Measurements from ENCODE around the gene TNFAIP8L3.

The TNFAIP8L3 gene

GRCh38 chr15:51025454-51025846 lies 69.3 kb downstream of the TNFAIP8L3 start:
- Histone ChIP-seq H3K36me3 (ENCODE audit: insufficient read depth, low read length) (no peaks in the 10 kb centered on the region), H3K27me3 (ENCODE audit: insufficient read depth, low read length) (no peaks in the 10 kb centered on the region), H3K4me3 (ENCODE audit: low read length) (no peak overlapping the region), H3K9me3 (ENCODE audit: insufficient read depth, low read depth, low read length) (peaks cover 2% of the 10 kb centered on the region; the same call in 1 of the 2 replicates), H3K27ac (ENCODE audit: low read depth, low read length) (no peak overlapping the region), H3K4me1 (ENCODE audit: insufficient read depth, low read length) (no peaks in the 10 kb centered on the region), H3K9ac (ENCODE audit: low read depth, low read length) (no peak overlapping the region)
- 90% methylated on average over 3 of the region's 3 CpGs for WGBS

DNA sequence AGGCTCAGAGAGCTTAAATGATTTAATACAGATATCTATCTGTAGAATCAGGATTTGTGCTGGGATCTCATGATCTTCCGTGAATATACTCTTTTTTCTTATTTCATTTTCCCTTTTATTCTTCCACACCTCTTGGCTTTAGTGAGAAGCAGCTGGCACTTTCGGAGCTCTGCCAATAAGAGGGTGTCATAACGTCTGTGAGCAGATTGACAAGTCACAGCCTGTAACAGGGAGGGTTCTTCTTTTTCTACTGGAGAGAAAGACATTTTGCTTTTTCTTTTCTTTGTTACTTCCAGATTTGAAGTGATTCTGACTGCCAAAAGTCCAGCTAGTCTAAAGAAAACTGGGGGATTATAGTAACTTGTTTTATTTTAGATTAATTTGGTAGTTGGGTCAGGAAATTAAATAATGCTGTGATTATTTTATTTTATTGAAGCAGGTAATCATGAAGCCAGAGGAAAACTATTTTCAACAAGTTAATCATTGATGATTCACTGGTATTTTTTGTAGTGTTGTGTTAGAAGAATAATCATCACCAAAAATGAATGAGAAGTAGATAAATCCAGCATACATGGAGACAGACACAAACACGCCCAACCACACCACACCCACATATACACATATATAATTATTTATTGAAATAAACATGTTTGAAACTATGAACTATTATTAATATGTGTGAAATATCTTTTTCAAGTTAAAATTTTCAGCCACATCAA lies 69.8 kb downstream of the TNFAIP8L3 start:
- no peak overlapping the region for H3K9ac ChIP-seq (ENCODE audit: low read depth, low read length)
- H3K36me3 ChIP-seq (ENCODE audit: insufficient read depth, low read length) = no peaks in the 10 kb centered on the region
- 99% methylated on average over 3 of the region's 4 CpGs for WGBS
- no peaks in the 10 kb centered on the region for H3K27me3 ChIP-seq (ENCODE audit: insufficient read depth, low read length)
- no peak overlapping the region for H3K4me3 ChIP-seq (ENCODE audit: low read length)
- H3K4me1 ChIP-seq (ENCODE audit: insufficient read depth, low read length) = no peaks in the 10 kb centered on the region
- H3K9me3 ChIP-seq (ENCODE audit: insufficient read depth, low read depth, low read length) = 0 out of 2 replicates have a peak, but pooled peaks cover 2% of the 10 kb centered on the region
- no peak overlapping the region for H3K27ac ChIP-seq (ENCODE audit: low read depth, low read length)

GRCh38 chr15:51023499-51023898 lies 71.2 kb downstream of the TNFAIP8L3 start:
- H3K4me3 ChIP-seq (ENCODE audit: low read length) = no peak overlapping the region
- H3K27me3 ChIP-seq (ENCODE audit: insufficient read depth, low read length) = no peaks in the 10 kb centered on the region
- H3K9ac ChIP-seq (ENCODE audit: low read depth, low read length) = no peak overlapping the region
- no peak overlapping the region for H3K27ac ChIP-seq (ENCODE audit: low read depth, low read length)
- no peaks in the 10 kb centered on the region for H3K4me1 ChIP-seq (ENCODE audit: insufficient read depth, low read length)
- no peaks in the 10 kb centered on the region for H3K36me3 ChIP-seq (ENCODE audit: insufficient read depth, low read length)
- WGBS = 75% methylated on average over 1 of the region's 1 CpG
- H3K9me3 ChIP-seq (ENCODE audit: insufficient read depth, low read depth, low read length) = 0 out of 2 replicates have a peak, but pooled peaks cover 2% of the 10 kb centered on the region

DNA sequence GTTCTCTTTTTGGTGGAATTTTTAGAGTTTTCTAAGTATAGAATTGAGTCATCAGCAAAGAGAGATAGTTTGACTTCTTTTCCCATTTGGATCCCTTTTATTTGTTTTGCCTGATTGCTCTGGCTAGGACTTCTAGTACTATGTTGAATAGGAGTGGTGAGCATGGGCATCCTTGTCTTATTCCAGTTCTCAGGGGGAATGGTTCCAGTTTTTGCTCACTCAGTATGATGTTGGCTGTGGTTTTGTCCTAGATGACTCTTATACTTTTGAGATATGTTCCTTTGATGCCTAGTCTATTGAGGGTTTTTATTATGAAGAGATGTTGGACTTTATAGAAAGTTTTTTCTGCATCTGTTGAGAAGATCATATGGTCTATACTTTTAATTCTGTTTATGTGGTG lies 72.5 kb downstream of the TNFAIP8L3 start:
- Histone ChIP-seq H3K27me3 (ENCODE audit: insufficient read depth, low read length) (no peaks in the 10 kb centered on the region), H3K4me1 (ENCODE audit: insufficient read depth, low read length) (no peaks in the 10 kb centered on the region), H3K4me3 (ENCODE audit: low read length) (no peak overlapping the region), H3K9ac (ENCODE audit: low read depth, low read length) (no peak overlapping the region), H3K36me3 (ENCODE audit: insufficient read depth, low read length) (no peaks in the 10 kb centered on the region), H3K27ac (ENCODE audit: low read depth, low read length) (no peak overlapping the region), H3K9me3 (ENCODE audit: insufficient read depth, low read depth, low read length) (no peaks in the 10 kb centered on the region)

GRCh38 chr15:51016615-51017014 lies 78.1 kb downstream of the TNFAIP8L3 start:
- Histone ChIP-seq H3K4me3 (ENCODE audit: low read length) (no peak overlapping the region), H3K4me1 (ENCODE audit: insufficient read depth, low read length) (no peaks in the 10 kb centered on the region), H3K9me3 (ENCODE audit: insufficient read depth, low read depth, low read length) (no peaks in the 10 kb centered on the region), H3K36me3 (ENCODE audit: insufficient read depth, low read length) (no peaks in the 10 kb centered on the region), H3K27ac (ENCODE audit: low read depth, low read length) (no peak overlapping the region), H3K9ac (ENCODE audit: low read depth, low read length) (no peak overlapping the region), H3K27me3 (ENCODE audit: insufficient read depth, low read length) (no peaks in the 10 kb centered on the region)
- 100% methylated on average over 1 of the region's 1 CpG for WGBS

DNA sequence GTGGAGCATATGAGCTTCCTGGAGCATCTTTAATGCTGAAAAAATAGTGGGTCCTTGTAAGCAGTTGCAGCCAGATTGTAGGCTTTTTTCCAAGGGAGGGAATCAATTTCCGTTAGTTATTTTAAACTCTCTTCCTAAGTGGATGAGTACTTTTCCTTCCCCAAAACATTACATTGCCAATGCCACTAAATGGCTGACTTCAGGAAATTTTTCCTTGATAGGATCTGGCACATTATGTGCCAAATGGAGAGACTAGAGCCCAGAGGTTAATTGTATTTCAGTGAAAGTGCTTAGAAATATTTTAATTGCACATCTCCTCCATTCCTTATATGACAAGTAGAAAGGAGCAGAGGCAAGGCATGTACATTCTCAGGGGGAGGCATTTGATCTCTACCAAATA lies 83.5 kb downstream of the TNFAIP8L3 start:
- Histone ChIP-seq H3K4me3 (ENCODE audit: low read length) (no peak overlapping the region), H3K27ac (ENCODE audit: low read depth, low read length) (no peak overlapping the region), H3K9me3 (ENCODE audit: insufficient read depth, low read depth, low read length) (no peaks in the 10 kb centered on the region), H3K4me1 (ENCODE audit: insufficient read depth, low read length) (no peaks in the 10 kb centered on the region), H3K36me3 (ENCODE audit: insufficient read depth, low read length) (peaks cover 3% of the 10 kb centered on the region; the same call in 1 of the 2 replicates), H3K27me3 (ENCODE audit: insufficient read depth, low read length) (no peaks in the 10 kb centered on the region), H3K9ac (ENCODE audit: low read depth, low read length) (no peak overlapping the region)
- WGBS = no CpG with 5 or more reads among the region's 1 CpG

GRCh38 chr15:51007131-51007666 lies 87.5 kb downstream of the TNFAIP8L3 start:
- Histone ChIP-seq H3K36me3 (ENCODE audit: insufficient read depth, low read length) (peaks cover 12% of the 10 kb centered on the region), H3K27ac (ENCODE audit: low read depth, low read length) (no peak overlapping the region), H3K9me3 (ENCODE audit: insufficient read depth, low read depth, low read length) (no peaks in the 10 kb centered on the region), H3K27me3 (ENCODE audit: insufficient read depth, low read length) (no peaks in the 10 kb centered on the region), H3K4me1 (ENCODE audit: insufficient read depth, low read length) (0 out of 2 replicates have a peak, but pooled peaks cover 6% of the 10 kb centered on the region), H3K9ac (ENCODE audit: low read depth, low read length) (no peak overlapping the region), H3K4me3 (ENCODE audit: low read length) (no peak overlapping the region)
- WGBS = 93% methylated on average over 2 of the region's 4 CpGs

Data from HUES64 (cell line).